ENCODE results near the gene KIRREL1. TPM values are rescaled to one million over a fixed set of nuclear protein-coding genes. Genes with fewer than 3 reads are reported as not detected.

KIRREL1 gene
- total and polyA plus RNA-seq, 2 donors from 2014 or later = 13.7 to 54.9 TPM

Other genes with a start within 250 kb of the KIRREL1 start
- 2.5 TPM for gene FCRL2, start 216.5 kb upstream of the KIRREL1 start, total RNA-seq
- gene FCRL2, start 216.5 kb upstream of the KIRREL1 start, polyA plus RNA-seq (ENCODE audit: insufficient read depth, low read depth, low replicate concordance) = not detected
- 5.7 TPM for gene FCRL1, start 173.5 kb upstream of the KIRREL1 start, total RNA-seq
- not detected for gene FCRL1, start 173.5 kb upstream of the KIRREL1 start, polyA plus RNA-seq (ENCODE audit: insufficient read depth, low read depth, low replicate concordance)
- 0.19 TPM for gene CD5L, start 151.8 kb upstream of the KIRREL1 start, total RNA-seq
- not detected for gene CD5L, start 151.8 kb upstream of the KIRREL1 start, polyA plus RNA-seq (ENCODE audit: insufficient read depth, low read depth, low replicate concordance)
- 3.2 TPM for gene CD1D, start 187.2 kb downstream of the KIRREL1 start, total RNA-seq
- 0.77 TPM for gene CD1D, start 187.2 kb downstream of the KIRREL1 start, polyA plus RNA-seq (ENCODE audit: insufficient read depth, low read depth, low replicate concordance)

Data from kidney (tissue), 2 donors.